Neural cell (in vitro differentiated cells): ENCODE measurements around the gene ADAM10.

Source experiments
- EZH2 ChIP-seq: fragments of 200-600, 300-800 bp; shearing (Covaris generic), sonication (generic); IDR thresholded peaks from 2 replicates; pipeline ENCODE4 v1.6.1; 2014; ENCODE audit warnings: antibody characterized with exemption, low read length, borderline replicate concordance, mild to moderate bottlenecking; ENCODE audit not compliant: insufficient read depth, poor library complexity, severe bottlenecking
- TF ChIP-seq, protein P1 (sequence below): fragments of 450-650 bp; IDR thresholded peaks from 2 replicates; pipeline ENCODE4 v1.5.1; 2014; ENCODE audit warnings: antibody characterized with exemption, mild to moderate bottlenecking, moderate library complexity; ENCODE audit not compliant: poor library complexity, severe bottlenecking

DNA sequence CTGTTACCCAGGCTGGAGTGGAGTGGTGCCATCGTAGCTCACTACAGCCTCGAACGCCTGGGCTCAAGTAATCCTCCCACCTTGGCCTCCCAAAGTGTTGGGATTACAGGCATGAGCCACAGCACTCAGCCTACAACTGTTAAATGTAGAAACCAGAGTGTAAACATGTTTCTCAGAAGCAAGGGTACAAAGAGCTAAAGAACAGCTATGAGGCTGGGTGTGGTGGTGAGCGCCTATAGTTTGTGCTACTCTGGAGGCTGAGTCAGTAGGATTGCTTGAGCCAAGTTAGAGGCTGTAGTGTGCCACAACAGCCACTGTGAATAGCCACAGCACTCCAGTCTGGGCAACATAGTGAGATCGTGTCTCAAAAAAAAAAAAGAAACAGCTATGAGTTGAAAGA lies 16.8 kb upstream of the ADAM10 start:
- TF ChIP-seq, protein P1, sequence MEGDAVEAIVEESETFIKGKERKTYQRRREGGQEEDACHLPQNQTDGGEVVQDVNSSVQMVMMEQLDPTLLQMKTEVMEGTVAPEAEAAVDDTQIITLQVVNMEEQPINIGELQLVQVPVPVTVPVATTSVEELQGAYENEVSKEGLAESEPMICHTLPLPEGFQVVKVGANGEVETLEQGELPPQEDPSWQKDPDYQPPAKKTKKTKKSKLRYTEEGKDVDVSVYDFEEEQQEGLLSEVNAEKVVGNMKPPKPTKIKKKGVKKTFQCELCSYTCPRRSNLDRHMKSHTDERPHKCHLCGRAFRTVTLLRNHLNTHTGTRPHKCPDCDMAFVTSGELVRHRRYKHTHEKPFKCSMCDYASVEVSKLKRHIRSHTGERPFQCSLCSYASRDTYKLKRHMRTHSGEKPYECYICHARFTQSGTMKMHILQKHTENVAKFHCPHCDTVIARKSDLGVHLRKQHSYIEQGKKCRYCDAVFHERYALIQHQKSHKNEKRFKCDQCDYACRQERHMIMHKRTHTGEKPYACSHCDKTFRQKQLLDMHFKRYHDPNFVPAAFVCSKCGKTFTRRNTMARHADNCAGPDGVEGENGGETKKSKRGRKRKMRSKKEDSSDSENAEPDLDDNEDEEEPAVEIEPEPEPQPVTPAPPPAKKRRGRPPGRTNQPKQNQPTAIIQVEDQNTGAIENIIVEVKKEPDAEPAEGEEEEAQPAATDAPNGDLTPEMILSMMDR = no peak
- TF ChIP-seq EZH2 = no peak
